ENCODE results near the gene ALDH1L2.

ALDH1L2 gene

GRCh38 chr12:105036937-105037649 is 47.2 kb downstream of the ALDH1L2 start:
- H3K9me3 Mint-ChIP-seq, result no peaks in the 10 kb centered on the region
- H3K4me1 Mint-ChIP-seq, result peaks cover 7 to 23% of the 10 kb centered on the region in 2 donors
- H3K27me3 Mint-ChIP-seq, result no peaks in the 10 kb centered on the region
- peak in 1 of 2 donors; percentile 41 for ATAC-seq (replicated peaks)
- peaks cover 4 to 7% of the 10 kb centered on the region in 2 donors for H3K36me3 Mint-ChIP-seq
- H3K4me3 Mint-ChIP-seq, result no peak overlapping the region
- H3K27ac Mint-ChIP-seq, result no peak overlapping the region
- DNase-seq, result no peak

- Mint-ChIP-seq H3K4me1 (peaks cover 18 to 36% of the 10 kb centered on the region in 2 donors), H3K9me3 (no peaks in the 10 kb centered on the region), H3K36me3 (peaks cover 4 to 7% of the 10 kb centered on the region in 2 donors), H3K27ac (no peak overlapping the region), H3K27me3 (no peaks in the 10 kb centered on the region), H3K4me3 (no peak overlapping the region)
- no peak for DNase-seq
- no peak for ATAC-seq (replicated peaks)
Measured at GRCh38 chr12:105033851-105034250, 50.4 kb downstream of the ALDH1L2 start.

GRCh38 chr12:105032703-105033357 is 51.4 kb downstream of the ALDH1L2 start:
- H3K27me3 Mint-ChIP-seq, result no peaks in the 10 kb centered on the region
- peaks cover 18 to 36% of the 10 kb centered on the region in 2 donors for H3K4me1 Mint-ChIP-seq
- ATAC-seq (replicated peaks) (no peak), DNase-seq (no peak)
- H3K4me3 Mint-ChIP-seq, result no peak overlapping the region
- H3K9me3 Mint-ChIP-seq, result no peaks in the 10 kb centered on the region
- H3K36me3 Mint-ChIP-seq, result peaks cover 3 to 7% of the 10 kb centered on the region in 2 donors
- H3K27ac Mint-ChIP-seq, result peak overlapping the region; percentile 14

GRCh38 chr12:105030820-105031807 is 53.1 kb downstream of the ALDH1L2 start:
- ATAC-seq (replicated peaks) (peak; percentile 93 to 95), DNase-seq (no peak)
- H3K9me3 Mint-ChIP-seq, result no peaks in the 10 kb centered on the region
- peak overlapping the region; percentile 74 for H3K27ac Mint-ChIP-seq
- H3K36me3 Mint-ChIP-seq, result peaks cover 7 to 13% of the 10 kb centered on the region in 2 donors
- no peaks in the 10 kb centered on the region for H3K27me3 Mint-ChIP-seq
- H3K4me3 Mint-ChIP-seq, result peak overlapping the region; percentile 53 to 64
- peaks cover 16 to 30% of the 10 kb centered on the region in 2 donors for H3K4me1 Mint-ChIP-seq

GRCh38 chr12:105026411-105026810 is 57.8 kb downstream of the ALDH1L2 start:
- DNase-seq, result no peak

GRCh38 chr12:105025890-105026289 is 58.4 kb downstream of the ALDH1L2 start:
- DNase-seq (no peak), ATAC-seq (replicated peaks) (no peak)
- H3K9me3 Mint-ChIP-seq, result no peaks in the 10 kb centered on the region
- peaks cover 7% of the 10 kb centered on the region in 2 donors for H3K36me3 Mint-ChIP-seq
- H3K4me3 Mint-ChIP-seq, result no peak overlapping the region
- H3K4me1 Mint-ChIP-seq, result peaks cover 2% of the 10 kb centered on the region in 2 donors
- H3K27ac Mint-ChIP-seq, result no peak overlapping the region
- H3K27me3 Mint-ChIP-seq, result no peaks in the 10 kb centered on the region

More at GRCh38 chr12:105026411-105026810, 57.8 kb downstream of the ALDH1L2 start:
- Mint-ChIP-seq H3K9me3 (no peaks in the 10 kb centered on the region), H3K36me3 (peaks cover 5% of the 10 kb centered on the region in 2 donors), H3K27me3 (no peaks in the 10 kb centered on the region), H3K4me3 (no peak overlapping the region), H3K27ac (no peak overlapping the region), H3K4me1 (peaks cover 7 to 8% of the 10 kb centered on the region in 2 donors)
- no peak for ATAC-seq (replicated peaks)

GRCh38 chr12:105024928-105025327 is 59.3 kb downstream of the ALDH1L2 start:
- peaks cover 9 to 13% of the 10 kb centered on the region in 2 donors for H3K36me3 Mint-ChIP-seq
- no peaks in the 10 kb centered on the region for H3K27me3 Mint-ChIP-seq
- no peaks in the 10 kb centered on the region for H3K4me1 Mint-ChIP-seq
- no peaks in the 10 kb centered on the region for H3K9me3 Mint-ChIP-seq
- no peak for DNase-seq
- no peak overlapping the region for H3K27ac Mint-ChIP-seq
- no peak overlapping the region for H3K4me3 Mint-ChIP-seq
- ATAC-seq (replicated peaks), result no peak

- Mint-ChIP-seq H3K4me1 (no peaks in the 10 kb centered on the region), H3K9me3 (peaks cover 0 to 2% of the 10 kb centered on the region in 2 donors), H3K36me3 (peaks cover 11 to 24% of the 10 kb centered on the region in 2 donors), H3K27ac (no peak overlapping the region), H3K4me3 (no peak overlapping the region), H3K27me3 (no peaks in the 10 kb centered on the region)
- no peak for DNase-seq
- no peak for ATAC-seq (replicated peaks)
Measured at GRCh38 chr12:105020241-105020962, 63.9 kb downstream of the ALDH1L2 start.

GRCh38 chr12:105018776-105019175 is 65.5 kb downstream of the ALDH1L2 start:
- no peak overlapping the region for H3K27ac Mint-ChIP-seq

GRCh38 chr12:105018012-105018411 is 66.2 kb downstream of the ALDH1L2 start:
- H3K27me3 Mint-ChIP-seq, result no peaks in the 10 kb centered on the region
- H3K4me1 Mint-ChIP-seq, result no peaks in the 10 kb centered on the region
- H3K36me3 Mint-ChIP-seq, result peaks cover 26 to 38% of the 10 kb centered on the region in 2 donors
- H3K27ac Mint-ChIP-seq, result no peak overlapping the region
- H3K4me3 Mint-ChIP-seq, result no peak overlapping the region
- ATAC-seq (replicated peaks) (no peak), DNase-seq (no peak)
- peaks cover 0 to 2% of the 10 kb centered on the region in 2 donors for H3K9me3 Mint-ChIP-seq

More at GRCh38 chr12:105018776-105019175, 65.5 kb downstream of the ALDH1L2 start:
- Mint-ChIP-seq H3K9me3 (peaks cover 0 to 2% of the 10 kb centered on the region in 2 donors), H3K4me3 (no peak overlapping the region), H3K27me3 (no peaks in the 10 kb centered on the region), H3K36me3 (peaks cover 19 to 32% of the 10 kb centered on the region in 2 donors), H3K4me1 (no peaks in the 10 kb centered on the region)
- no peak for DNase-seq
- ATAC-seq (replicated peaks), result no peak

- Mint-ChIP-seq H3K27me3 (no peaks in the 10 kb centered on the region), H3K27ac (no peak overlapping the region), H3K9me3 (peaks cover 4 to 13% of the 10 kb centered on the region in 2 donors), H3K4me3 (no peak overlapping the region), H3K4me1 (no peaks in the 10 kb centered on the region), H3K36me3 (peaks cover 47 to 58% of the 10 kb centered on the region in 2 donors)
- DNase-seq (no peak), ATAC-seq (replicated peaks) (no peak)
Measured at GRCh38 chr12:105015543-105015942, 68.7 kb downstream of the ALDH1L2 start.

- Mint-ChIP-seq H3K4me3 (no peak overlapping the region), H3K27me3 (no peaks in the 10 kb centered on the region), H3K27ac (no peak overlapping the region), H3K4me1 (no peaks in the 10 kb centered on the region), H3K36me3 (peaks cover 56 to 65% of the 10 kb centered on the region in 2 donors), H3K9me3 (peaks cover 9 to 17% of the 10 kb centered on the region in 2 donors)
- no peak for DNase-seq
- ATAC-seq (replicated peaks), result no peak
Measured at GRCh38 chr12:105014603-105015002, 69.7 kb downstream of the ALDH1L2 start.

GRCh38 chr12:105013892-105014291 is 70.4 kb downstream of the ALDH1L2 start:
- Mint-ChIP-seq H3K4me1 (peaks cover 0 to 3% of the 10 kb centered on the region in 2 donors), H3K36me3 (peaks cover 61 to 69% of the 10 kb centered on the region in 2 donors), H3K27ac (no peak overlapping the region), H3K4me3 (no peak overlapping the region), H3K27me3 (no peaks in the 10 kb centered on the region), H3K9me3 (peaks cover 12 to 18% of the 10 kb centered on the region in 2 donors)
- no peak for DNase-seq
- ATAC-seq (replicated peaks), result no peak

All from stimulated activated naive B cell treated with anti-CD40 and anti-IgM and Interleukin-4, amounts not matched to agents 10 μg/mL and 1 μg/mL and 100 μg/mL, for 72 hours (primary cell).